CD4-positive, alpha-beta memory T cell (primary cell): Measurements from ENCODE around the gene IL17D. TPM values are rescaled to one million over a fixed set of nuclear protein-coding genes. Genes with fewer than 3 reads are reported as not detected.

Experiments used
- polyA plus RNA-seq, 2 donors: library from polyadenylated mRNA; unstranded; fragments of 300-500 nt; fragmentation: Illumina TruSeq; gene quantifications; one replicate each; pipeline ENCODE4 v1.2.3, GENCODE V29; 2021
- total RNA-seq, 2 experiments: library from RNA; stranded (reverse); gene quantifications; one replicate each; pipeline ENCODE4 v1.2.3, GENCODE V29; 2021

Gene IL17D
- total and polyA plus RNA-seq, 4 experiments from 2014 or later, result not detected

Other genes with a start within 250 kb of the IL17D start
- gene CRYL1, start 177.8 kb upstream of the IL17D start, total RNA-seq, result 10 to 100 TPM; 18.1 to 22.1 TPM
- 10 to 100 TPM; 40.1 to 59.1 TPM for gene CRYL1, start 177.8 kb upstream of the IL17D start, polyA plus RNA-seq
- gene IFT88, start 136.5 kb upstream of the IL17D start, total RNA-seq, result 1 to 10 TPM; 8.3 to 9.8 TPM
- gene IFT88, start 136.5 kb upstream of the IL17D start, polyA plus RNA-seq, result 1 to 10 TPM; 5.0 to 7.8 TPM
- gene EEF1AKMT1, start 70.3 kb downstream of the IL17D start, total RNA-seq, result 1 to 10 TPM; 8.1 TPM
- gene EEF1AKMT1, start 70.3 kb downstream of the IL17D start, polyA plus RNA-seq, result 10 to 100 TPM; 12.2 to 16.2 TPM
- 10 to 100 TPM; 25.5 to 27.4 TPM for gene XPO4, start 199.0 kb downstream of the IL17D start, total RNA-seq
- gene XPO4, start 199.0 kb downstream of the IL17D start, polyA plus RNA-seq, result 1 to 10 TPM; 5.2 to 9.2 TPM